ENCODE data around the gene RGS14. TPM values are rescaled to one million over a fixed set of nuclear protein-coding genes. Genes with fewer than 3 reads are reported as not detected.

RGS14 gene
- polyA plus RNA-seq, 1 donor (not counting 4 experiments of a cell fraction or from before 2014, with no cell fraction given): 8.6 TPM

GRCh38 chr5:177380805-177381126 lies 23.0 kb downstream of the RGS14 start:
- Histone ChIP-seq H3K4me2 (ENCODE audit: control insufficient read depth, extremely low read depth, insufficient read depth, low read depth, low read length) (no peak overlapping the region), H3K79me2 (ENCODE audit: control insufficient read depth, insufficient read depth, low read length) (no peaks in the 10 kb centered on the region), H2AFZ (ENCODE audit: control insufficient read depth, low read length) (no peak overlapping the region), H3K36me3 (ENCODE audit: control insufficient read depth in 2 of 2, extremely low read depth in 1 of 2, insufficient read depth in 2 of 2, low read length in 2 of 2) (no peaks in the 10 kb centered on the region), H4K20me1 (ENCODE audit: control insufficient read depth, extremely low read depth, insufficient read depth, low read length) (no peaks in the 10 kb centered on the region), H3K9me3 (ENCODE audit: control insufficient read depth, low read depth, low read length) (no peaks in the 10 kb centered on the region), H3K4me1 (ENCODE audit: control insufficient read depth, extremely low read depth, insufficient read depth, low read length) (peaks cover 9% of the 10 kb centered on the region), H3K9me1 (ENCODE audit: control insufficient read depth, extremely low read depth, insufficient read depth, low read length) (peaks cover 2% of the 10 kb centered on the region), H3K4me3 (ENCODE audit: control insufficient read depth in 2 of 3, extremely low read depth in 1 of 3, insufficient read depth in 2 of 3, low read depth in 1 of 3, low read length in 3 of 3) (no peak overlapping the region), H3K27me3 (ENCODE audit: control insufficient read depth, extremely low read depth, insufficient read depth, low read length) (peaks cover 5% of the 10 kb centered on the region), H3K9ac (ENCODE audit: control insufficient read depth, extremely low read depth, insufficient read depth, low read length) (no peak overlapping the region), H3K27ac (ENCODE audit: control insufficient read depth, insufficient read depth, low read length) (no peak overlapping the region)
- dilution Hi-C loops (cut with MboI; ENCODE audit: extremely low pct_ligation_motif_present, low sequenced_read_pairs): no loop called here
- FAIRE-seq (no peak), DNase-seq (ENCODE audit: low read depth, low spot score) (no peak)
- TF ChIP-seq CTCF (optimal IDR thresholded peaks at IDR 0.05 in 1 of 3, IDR thresholded peaks at IDR 0.05 in 1 of 3, conservative IDR thresholded peaks at IDR 0.05 in 1 of 3; ENCODE audit: extremely low read depth in 1 of 3, insufficient read depth in 2 of 3, low read length in 3 of 3): no peak
- TF ChIP-seq EZH2 (IDR thresholded peaks at IDR 0.05; ENCODE audit: low read length): no peak

- Histone ChIP-seq H3K9ac (ENCODE audit: control insufficient read depth, extremely low read depth, insufficient read depth, low read length) (no peak overlapping the region), H3K4me1 (ENCODE audit: control insufficient read depth, extremely low read depth, insufficient read depth, low read length) (peaks cover 14% of the 10 kb centered on the region), H3K4me2 (ENCODE audit: control insufficient read depth, extremely low read depth, insufficient read depth, low read depth, low read length) (no peak overlapping the region), H3K9me3 (ENCODE audit: control insufficient read depth, low read depth, low read length) (no peaks in the 10 kb centered on the region), H3K27me3 (ENCODE audit: control insufficient read depth, extremely low read depth, insufficient read depth, low read length) (peaks cover 5% of the 10 kb centered on the region), H3K79me2 (ENCODE audit: control insufficient read depth, insufficient read depth, low read length) (no peaks in the 10 kb centered on the region), H3K36me3 (ENCODE audit: control insufficient read depth in 2 of 2, extremely low read depth in 1 of 2, insufficient read depth in 2 of 2, low read length in 2 of 2) (no peaks in the 10 kb centered on the region), H3K27ac (ENCODE audit: control insufficient read depth, insufficient read depth, low read length) (no peak overlapping the region), H3K4me3 (ENCODE audit: control insufficient read depth in 2 of 3, extremely low read depth in 1 of 3, insufficient read depth in 2 of 3, low read depth in 1 of 3, low read length in 3 of 3) (no peak overlapping the region), H4K20me1 (ENCODE audit: control insufficient read depth, extremely low read depth, insufficient read depth, low read length) (no peaks in the 10 kb centered on the region), H3K9me1 (ENCODE audit: control insufficient read depth, extremely low read depth, insufficient read depth, low read length) (peaks cover 2% of the 10 kb centered on the region), H2AFZ (ENCODE audit: control insufficient read depth, low read length) (no peak overlapping the region)
- FAIRE-seq (no peak), DNase-seq (ENCODE audit: low read depth, low spot score) (no peak)
- dilution Hi-C loops (cut with MboI; ENCODE audit: extremely low pct_ligation_motif_present, low sequenced_read_pairs): no loop called here
- TF ChIP-seq CTCF (optimal IDR thresholded peaks at IDR 0.05 in 1 of 3, IDR thresholded peaks at IDR 0.05 in 1 of 3, conservative IDR thresholded peaks at IDR 0.05 in 1 of 3; ENCODE audit: extremely low read depth in 1 of 3, insufficient read depth in 2 of 3, low read length in 3 of 3) (peak in 2 of 3 experiments; percentile 42 to 48), EZH2 (IDR thresholded peaks at IDR 0.05; ENCODE audit: low read length) (no peak)
Observed at GRCh38 chr5:177382423-177383029, 24.8 kb downstream of the RGS14 start.
